NCI-H524 (cell line): Measurements from ENCODE around the gene NBPF4.
"Not testable (repeated sequence)": the region's sequence is repeated elsewhere in the genome, so short reads cannot be mapped to it uniquely, and the experiment has no call there.

ENCODE experiments used
- DNase-seq, 2 experiments: peaks; one replicate each; lab custom pipeline; 2025; lab: John Stamatoyannopoulos, UW

The NBPF4 gene

GRCh38 chr1:108209456-108210108 is 34.3 kb downstream of the NBPF4 start:
- DNase-seq = no peak

- no peak for DNase-seq
Observed at GRCh38 chr1:108208724-108209446, 35.0 kb downstream of the NBPF4 start.

- not testable (repeated sequence) for DNase-seq
Observed at GRCh38 chr1:108203582-108203981, 40.3 kb downstream of the NBPF4 start.

GRCh38 chr1:108201687-108202086 is 42.2 kb downstream of the NBPF4 start:
- DNase-seq = no peak

- DNase-seq = peak; percentile 80 to 90
Observed at GRCh38 chr1:108200687-108201051, 43.2 kb downstream of the NBPF4 start.

- peak; percentile 61 to 80 for DNase-seq
Observed at GRCh38 chr1:108199781-108200686, 43.8 kb downstream of the NBPF4 start, which contains the start of gene SLC25A24. TSS of gene SLC25A24 (minus strand) at chr1:108200343. CDS start at chr1:108200138, 205 bp downstream.

- DNase-seq = peak in 1 of 2 experiments; percentile 22
Observed at GRCh38 chr1:108199201-108199691, 44.6 kb downstream of the NBPF4 start.

GRCh38 chr1:108194051-108194450 is 49.8 kb downstream of the NBPF4 start:
- DNase-seq = no peak

- no peak for DNase-seq
Observed at GRCh38 chr1:108193333-108193732, 50.5 kb downstream of the NBPF4 start.

GRCh38 chr1:108192581-108192980 is 51.3 kb downstream of the NBPF4 start:
- no peak for DNase-seq

- no peak for DNase-seq
Observed at GRCh38 chr1:108190686-108191416, 53.0 kb downstream of the NBPF4 start.

- DNase-seq = no peak
Observed at GRCh38 chr1:108190001-108190634, 53.8 kb downstream of the NBPF4 start.

- DNase-seq = no peak
Observed at GRCh38 chr1:108188801-108189200, 55.1 kb downstream of the NBPF4 start.

GRCh38 chr1:108182959-108183700 is 60.7 kb downstream of the NBPF4 start:
- no peak for DNase-seq

- no peak for DNase-seq
Observed at GRCh38 chr1:108179018-108179417, 64.9 kb downstream of the NBPF4 start.
